ENCODE data around the gene DHRSX. TPM values are rescaled to one million over a fixed set of nuclear protein-coding genes. Genes with fewer than 3 reads are reported as not detected.

Gene DHRSX
- total RNA-seq, 1 donor from 2014 or later, result 31.8 TPM

DNA sequence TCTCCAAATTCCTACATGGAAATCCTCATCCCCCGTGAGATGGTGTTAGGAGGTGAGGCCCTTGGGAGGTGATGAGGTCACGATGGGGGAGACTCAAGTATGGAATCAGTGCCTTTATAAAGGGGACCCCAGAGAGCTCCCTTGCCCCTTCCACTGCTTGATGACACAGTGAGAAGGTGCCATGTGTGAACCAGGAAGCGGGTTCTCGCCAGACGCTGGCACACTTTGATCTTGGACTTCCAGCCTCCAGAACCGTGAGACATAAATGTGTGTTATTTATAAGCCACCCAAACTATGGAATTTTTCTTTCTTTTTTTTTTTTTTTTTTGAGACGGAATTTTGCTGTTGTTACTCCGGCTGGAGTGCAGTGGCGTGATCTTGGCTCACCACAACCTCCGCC, 237.6 kb downstream of the DHRSX start:
- Mint-ChIP-seq H3K36me3 (peaks cover 6% of the 10 kb centered on the region), H3K4me1 (peaks cover 23% of the 10 kb centered on the region), H3K9me3 (peaks cover 2% of the 10 kb centered on the region), H3K4me3 (no peak overlapping the region), H3K27me3 (ENCODE audit: insufficient read depth, low read depth) (peaks cover 6% of the 10 kb centered on the region), H3K27ac (peak overlapping the region; percentile 78)
- Histone ChIP-seq H4K20me1 (ENCODE audit: low read depth) (no peaks in the 10 kb centered on the region), H3K4me1 (peaks cover 4% of the 10 kb centered on the region), H3K79me2 (ENCODE audit: low read depth) (no peaks in the 10 kb centered on the region), H3K9me3 (ENCODE audit: low read depth) (no peaks in the 10 kb centered on the region), H3K4me3 (no peak overlapping the region), H3K36me3 (no peaks in the 10 kb centered on the region), H3K27me3 (no peaks in the 10 kb centered on the region), H3F3A (ENCODE audit: low read depth) (no peaks in the 10 kb centered on the region), H3K4me2 (no peak overlapping the region), H3K27ac (no peak overlapping the region), H2AFZ (replicated peaks) (no peak overlapping the region), H3K9ac (no peak overlapping the region)
- TF ChIP-seq EZH2 (IDR thresholded peaks at IDR 0.05), result no peak
- no peak for TF ChIP-seq EZH2phosphoT487 (IDR thresholded peaks at IDR 0.05)
- TF ChIP-seq, protein P1, sequence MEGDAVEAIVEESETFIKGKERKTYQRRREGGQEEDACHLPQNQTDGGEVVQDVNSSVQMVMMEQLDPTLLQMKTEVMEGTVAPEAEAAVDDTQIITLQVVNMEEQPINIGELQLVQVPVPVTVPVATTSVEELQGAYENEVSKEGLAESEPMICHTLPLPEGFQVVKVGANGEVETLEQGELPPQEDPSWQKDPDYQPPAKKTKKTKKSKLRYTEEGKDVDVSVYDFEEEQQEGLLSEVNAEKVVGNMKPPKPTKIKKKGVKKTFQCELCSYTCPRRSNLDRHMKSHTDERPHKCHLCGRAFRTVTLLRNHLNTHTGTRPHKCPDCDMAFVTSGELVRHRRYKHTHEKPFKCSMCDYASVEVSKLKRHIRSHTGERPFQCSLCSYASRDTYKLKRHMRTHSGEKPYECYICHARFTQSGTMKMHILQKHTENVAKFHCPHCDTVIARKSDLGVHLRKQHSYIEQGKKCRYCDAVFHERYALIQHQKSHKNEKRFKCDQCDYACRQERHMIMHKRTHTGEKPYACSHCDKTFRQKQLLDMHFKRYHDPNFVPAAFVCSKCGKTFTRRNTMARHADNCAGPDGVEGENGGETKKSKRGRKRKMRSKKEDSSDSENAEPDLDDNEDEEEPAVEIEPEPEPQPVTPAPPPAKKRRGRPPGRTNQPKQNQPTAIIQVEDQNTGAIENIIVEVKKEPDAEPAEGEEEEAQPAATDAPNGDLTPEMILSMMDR (IDR thresholded peaks at IDR 0.05), result no peak
- no peak for DNase-seq (ENCODE audit: low spot score)

DNA sequence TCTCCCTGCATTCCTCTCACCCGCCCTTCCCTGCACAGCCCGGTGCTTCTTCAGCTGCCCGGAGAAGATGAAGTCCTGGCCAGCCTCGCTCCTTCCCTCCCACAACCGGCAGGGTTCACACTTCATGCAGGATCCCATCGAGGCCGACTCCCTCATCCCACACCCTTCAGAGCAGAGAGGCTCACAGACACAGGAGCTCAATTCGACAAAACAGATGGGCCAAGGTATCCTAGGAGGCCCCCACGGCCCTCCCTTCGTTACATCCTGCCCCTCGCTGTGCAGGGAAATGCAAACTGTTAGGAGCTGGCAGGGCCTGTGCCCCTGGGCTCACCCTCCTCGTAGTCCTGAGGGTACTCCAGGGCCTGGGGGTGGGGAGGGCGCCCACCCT, 238.1 kb downstream of the DHRSX start:
- Histone ChIP-seq H3K4me2 (no peak overlapping the region), H3K79me2 (ENCODE audit: low read depth) (no peaks in the 10 kb centered on the region), H3K36me3 (no peaks in the 10 kb centered on the region), H2AFZ (replicated peaks) (no peak overlapping the region), H3K9ac (no peak overlapping the region), H3K27ac (no peak overlapping the region), H3K27me3 (no peaks in the 10 kb centered on the region), H3F3A (ENCODE audit: low read depth) (no peaks in the 10 kb centered on the region), H4K20me1 (ENCODE audit: low read depth) (no peaks in the 10 kb centered on the region), H3K4me3 (no peak overlapping the region), H3K9me3 (ENCODE audit: low read depth) (no peaks in the 10 kb centered on the region), H3K4me1 (peaks cover 4% of the 10 kb centered on the region)
- Mint-ChIP-seq H3K4me1 (peaks cover 23% of the 10 kb centered on the region), H3K36me3 (peaks cover 6% of the 10 kb centered on the region), H3K27me3 (ENCODE audit: insufficient read depth, low read depth) (peaks cover 6% of the 10 kb centered on the region), H3K27ac (peak overlapping the region; percentile 97), H3K9me3 (peaks cover 2% of the 10 kb centered on the region), H3K4me3 (no peak overlapping the region)
- DNase-seq (ENCODE audit: low spot score), result no peak
- TF ChIP-seq EZH2phosphoT487 (IDR thresholded peaks at IDR 0.05) (no peak), EZH2 (IDR thresholded peaks at IDR 0.05) (no peak)
- TF ChIP-seq, protein P1 (IDR thresholded peaks at IDR 0.05), result no peak

DNA sequence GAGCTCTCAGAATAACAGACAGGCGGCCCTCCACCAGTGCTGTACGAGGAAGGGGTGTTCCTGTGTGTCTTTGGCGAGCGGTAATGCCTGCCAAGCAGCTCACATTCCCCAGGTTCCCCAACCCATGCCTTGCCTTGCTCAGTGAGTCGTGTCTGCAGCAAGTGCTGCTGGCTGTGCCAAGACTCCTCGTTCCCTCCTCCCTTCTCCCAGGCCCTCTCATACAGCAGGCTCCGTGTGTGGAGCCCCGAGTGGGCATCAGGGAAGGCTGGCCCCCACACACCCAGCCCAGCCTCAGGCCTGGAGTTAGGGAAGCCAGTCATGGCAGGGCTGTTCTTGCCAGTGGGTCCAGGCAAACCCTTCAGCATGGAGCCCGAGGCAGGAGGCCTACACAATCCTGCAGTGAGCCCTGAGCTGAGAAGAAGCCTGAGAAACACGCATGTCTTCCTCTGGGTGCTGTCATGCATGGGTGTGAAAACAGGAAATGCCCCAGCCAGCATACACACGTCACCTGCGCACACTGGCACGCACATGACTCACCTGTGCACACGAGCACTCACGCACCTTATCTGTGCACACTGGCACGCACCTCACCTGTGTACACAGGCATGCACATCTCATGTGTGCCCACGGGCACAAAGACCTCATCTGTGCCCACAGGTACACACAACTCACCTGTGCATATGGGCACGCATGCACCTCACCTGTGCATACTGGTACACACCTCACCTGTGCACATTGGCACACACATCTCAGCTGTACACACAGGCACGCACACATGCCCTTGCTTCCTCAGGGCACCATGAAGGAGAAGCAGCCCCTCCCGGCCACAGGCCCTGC, 238.7 kb downstream of the DHRSX start:
- Mint-ChIP-seq H3K4me1 (peaks cover 23% of the 10 kb centered on the region), H3K27me3 (ENCODE audit: insufficient read depth, low read depth) (peaks cover 6% of the 10 kb centered on the region), H3K9me3 (peaks cover 2% of the 10 kb centered on the region), H3K36me3 (peaks cover 7% of the 10 kb centered on the region), H3K27ac (peak overlapping the region; percentile 97), H3K4me3 (no peak overlapping the region)
- Histone ChIP-seq H3K36me3 (no peaks in the 10 kb centered on the region), H3F3A (ENCODE audit: low read depth) (no peaks in the 10 kb centered on the region), H3K9ac (no peak overlapping the region), H3K79me2 (ENCODE audit: low read depth) (no peaks in the 10 kb centered on the region), H3K9me3 (ENCODE audit: low read depth) (no peaks in the 10 kb centered on the region), H3K4me2 (no peak overlapping the region), H2AFZ (replicated peaks) (no peak overlapping the region), H3K27me3 (no peaks in the 10 kb centered on the region), H3K4me1 (peaks cover 4% of the 10 kb centered on the region), H3K27ac (no peak overlapping the region), H3K4me3 (no peak overlapping the region), H4K20me1 (ENCODE audit: low read depth) (no peaks in the 10 kb centered on the region)
- DNase-seq (ENCODE audit: low spot score), result no peak
- TF ChIP-seq EZH2phosphoT487 (IDR thresholded peaks at IDR 0.05) (no peak), EZH2 (IDR thresholded peaks at IDR 0.05) (no peak)
- TF ChIP-seq, protein P1 (IDR thresholded peaks at IDR 0.05), result no peak

All from neural progenitor cell (in vitro differentiated cells).